GM06990 (cell line): Measurements from ENCODE around the gene DUSP2.

Source experiments
- DNase-seq: peaks from one replicate; pipeline ENCODE4 v3.0.0-alpha.2; 2011; ENCODE audit not compliant: insufficient read length; ENCODE audit errors: extremely low read depth
- H3K27me3 ChIP-seq: replicated peaks from 2 replicates; pipeline ENCODE4 v1.6.0; 2011; ENCODE audit warnings: low read length; ENCODE audit not compliant: control insufficient read depth, insufficient read depth
- H3K36me3 ChIP-seq: 2 replicates; pipeline ENCODE4 v1.5.1; 2011; ENCODE audit warnings: low read length; ENCODE audit not compliant: control insufficient read depth, insufficient read depth
- H3K4me3 ChIP-seq: replicated peaks from 2 replicates; pipeline ENCODE4 v1.5.1; 2011; ENCODE audit warnings: low read depth, mild to moderate bottlenecking, control low read depth, low read length
- CTCF ChIP-seq: IDR thresholded peaks from 2 replicates; pipeline ENCODE4 v1.5.1; 2011; ENCODE audit warnings: low read length, control low read depth, mild to moderate bottlenecking, inconsistent platforms; ENCODE audit not compliant: insufficient read depth, poor library complexity, severe bottlenecking

The DUSP2 gene

DNA sequence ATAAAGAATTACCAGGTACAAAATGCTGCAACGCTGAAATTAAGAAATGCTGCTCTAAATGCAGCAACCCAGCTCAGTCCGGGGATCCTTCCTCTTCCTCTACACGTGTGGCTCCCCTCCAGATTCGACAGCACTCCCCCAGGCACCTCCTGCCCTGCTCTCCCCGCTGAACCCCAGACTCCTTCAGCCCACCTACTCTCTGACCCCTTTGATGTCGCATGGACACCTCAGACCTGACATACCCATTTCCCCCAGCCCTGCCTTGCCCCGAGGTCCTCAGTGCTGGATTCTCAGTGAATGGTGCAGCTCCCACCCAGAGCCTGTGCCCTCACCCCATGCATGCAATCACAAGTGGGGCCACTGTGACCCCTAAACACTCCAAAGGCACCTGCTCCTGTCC is 24.2 kb downstream of the DUSP2 start:
- peaks cover 4% of the 10 kb centered on the region; the same call in 1 of the 2 replicates for H3K27me3 ChIP-seq
- no peak overlapping the region for H3K4me3 ChIP-seq
- no peaks in the 10 kb centered on the region for H3K36me3 ChIP-seq
- TF ChIP-seq CTCF: no peak
- DNase-seq: no peak

- peaks cover 4% of the 10 kb centered on the region; the same call in 1 of the 2 replicates for H3K27me3 ChIP-seq
- no peak for TF ChIP-seq CTCF
These were observed 25.0 kb downstream of the DUSP2 start for GRCh38 chr2:96120091-96120720.

GRCh38 chr2:96119389-96119751 is 25.9 kb downstream of the DUSP2 start:
- DNase-seq: no peak
- no peak for TF ChIP-seq CTCF
- Histone ChIP-seq H3K36me3 (no peaks in the 10 kb centered on the region), H3K27me3 (peaks cover 4% of the 10 kb centered on the region; the same call in 1 of the 2 replicates), H3K4me3 (no peak overlapping the region)

More at GRCh38 chr2:96120091-96120720, 25.0 kb downstream of the DUSP2 start:
- Histone ChIP-seq H3K4me3 (no peak overlapping the region), H3K36me3 (no peaks in the 10 kb centered on the region)
- no peak for DNase-seq

DNA sequence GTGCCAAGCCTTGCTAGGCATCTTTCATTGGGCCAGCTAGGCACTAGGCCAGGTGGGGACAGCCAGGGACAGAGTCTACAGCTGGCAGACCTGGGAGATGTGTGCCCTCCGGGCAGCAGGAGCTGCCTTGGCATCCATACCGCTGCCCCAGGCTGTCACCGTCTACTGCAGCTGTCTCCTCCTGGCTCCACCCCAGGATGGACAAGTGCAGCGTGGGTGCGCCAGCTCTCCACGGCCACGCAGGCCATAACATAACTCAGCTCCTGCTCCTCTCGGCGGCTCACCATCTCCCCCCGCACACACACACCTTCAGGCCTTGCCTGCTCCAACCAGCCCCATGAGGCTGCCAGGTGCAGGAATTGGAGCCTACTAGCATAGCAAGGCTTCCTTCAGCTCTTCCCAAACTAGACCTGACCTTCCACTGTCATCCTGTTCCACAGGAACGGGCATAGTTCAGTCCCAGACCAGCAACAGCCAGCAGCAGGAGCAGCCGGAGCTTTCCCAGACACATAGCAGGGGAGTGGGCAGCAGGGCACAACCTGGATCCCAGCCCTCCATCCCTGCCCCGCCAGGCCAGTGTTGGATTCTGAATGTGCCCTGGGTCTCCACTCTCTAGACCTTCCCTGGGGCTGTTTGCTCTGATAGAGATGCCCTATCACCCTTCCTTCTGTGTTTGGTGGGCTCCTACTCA is 26.4 kb downstream of the DUSP2 start:
- Histone ChIP-seq H3K4me3 (no peak overlapping the region), H3K27me3 (peaks cover 4% of the 10 kb centered on the region; the same call in 1 of the 2 replicates), H3K36me3 (no peaks in the 10 kb centered on the region)
- TF ChIP-seq CTCF: no peak
- no peak for DNase-seq

DNA sequence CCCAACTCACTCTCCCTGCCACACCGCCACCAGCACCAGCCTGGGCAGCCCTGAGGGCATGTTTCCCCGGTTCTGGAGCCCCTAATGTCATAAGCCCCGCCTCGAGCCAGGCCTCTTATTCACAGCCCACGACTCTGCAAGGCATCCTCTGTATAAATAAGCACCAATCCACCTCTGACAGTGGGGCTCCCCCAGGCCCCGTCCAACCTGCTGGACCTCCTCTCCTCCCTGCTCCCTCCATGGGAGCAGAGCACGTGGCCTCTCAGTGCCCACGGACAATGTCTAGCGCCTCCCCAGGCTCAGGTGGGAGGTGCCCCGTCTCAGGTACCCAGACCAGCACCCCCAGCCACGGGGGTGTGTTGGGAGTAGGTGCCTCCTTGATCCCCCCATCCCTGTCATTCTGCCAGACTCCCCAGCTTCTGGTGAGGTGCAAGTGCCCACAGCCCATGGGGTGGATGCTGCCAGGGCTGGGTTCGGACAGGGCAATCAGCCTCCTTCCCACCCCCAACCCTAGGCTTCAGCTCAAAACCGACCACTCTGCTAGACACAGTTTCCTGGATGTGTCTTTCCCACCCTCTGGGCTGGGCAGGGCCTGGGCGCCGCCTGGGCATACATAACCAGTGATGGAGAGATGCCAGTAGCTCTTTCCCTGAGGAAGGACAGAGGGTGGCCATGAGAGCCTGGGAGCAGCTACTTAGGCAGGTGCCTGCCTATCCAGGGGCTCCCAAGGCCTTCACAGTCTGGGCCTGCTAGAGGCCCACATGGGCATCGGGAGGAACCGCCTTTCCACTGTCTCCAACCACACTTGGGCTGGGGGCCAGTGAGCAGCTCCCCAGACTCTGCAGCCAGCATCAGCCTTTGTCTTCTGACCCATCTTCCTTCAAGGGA is 27.3 kb downstream of the DUSP2 start:
- H3K4me3 ChIP-seq: no peak overlapping the region
- H3K27me3 ChIP-seq: peaks cover 4% of the 10 kb centered on the region; the same call in 1 of the 2 replicates
- no peak for DNase-seq

More for the DNA sequence above, 27.3 kb downstream of the DUSP2 start:
- H3K36me3 ChIP-seq: no peaks in the 10 kb centered on the region
- TF ChIP-seq CTCF: peak; percentile 31
